ENCODE measurements around the gene FGF18. TPM values are rescaled to one million over a fixed set of nuclear protein-coding genes. Genes with fewer than 3 reads are reported as not detected.
"Not testable (repeated sequence)": the region's sequence is repeated elsewhere in the genome, so short reads cannot be mapped to it uniquely, and the experiment has no call there.

The FGF18 gene
- total RNA-seq, 3 donors from 2014 or later, result 0.16 to 1.6 (median 0.33) TPM

GRCh38 chr5:171397190-171397589, 22.3 kb upstream of the FGF18 start:
- no peak overlapping the region for H3K27ac ChIP-seq
- DNase-seq (ENCODE audit: low spot score in 2 of 2), result no peak
- intact Hi-C loops (cut with DNase I; ENCODE audit: low total_unique reads), result no loop called here
- TF ChIP-seq CTCF (IDR thresholded peaks at IDR 0.05) (no peak), POLR2A (IDR thresholded peaks at IDR 0.05) (no peak), POLR2AphosphoS5 (IDR thresholded peaks at IDR 0.05) (no peak)
- no peaks in the 10 kb centered on the region for H3K9me3 ChIP-seq
- H3K4me3 ChIP-seq, result no peak overlapping the region
- no peaks in the 10 kb centered on the region for H3K27me3 ChIP-seq
- no peaks in the 10 kb centered on the region for H3K4me1 ChIP-seq
- no peaks in the 10 kb centered on the region for H3K36me3 ChIP-seq

GRCh38 chr5:171397599-171397998, 21.8 kb upstream of the FGF18 start:
- intact Hi-C loops (cut with DNase I; ENCODE audit: low total_unique reads), result no loop called here
- Histone ChIP-seq H3K9me3 (no peaks in the 10 kb centered on the region), H3K27ac (no peak overlapping the region), H3K36me3 (no peaks in the 10 kb centered on the region), H3K27me3 (no peaks in the 10 kb centered on the region), H3K4me3 (no peak overlapping the region), H3K4me1 (no peaks in the 10 kb centered on the region)
- TF ChIP-seq POLR2A (IDR thresholded peaks at IDR 0.05) (no peak), POLR2AphosphoS5 (IDR thresholded peaks at IDR 0.05) (no peak), CTCF (IDR thresholded peaks at IDR 0.05) (no peak)
- DNase-seq (ENCODE audit: low spot score in 2 of 2), result no peak

GRCh38 chr5:171398660-171399059, 20.8 kb upstream of the FGF18 start:
- H3K9me3 ChIP-seq; H3K27ac ChIP-seq; H3K4me1 ChIP-seq; H3K27me3 ChIP-seq; intact Hi-C loops (cut with DNase I; ENCODE audit: low total_unique reads); H3K36me3 ChIP-seq; H3K4me3 ChIP-seq; DNase-seq (ENCODE audit: low spot score in 2 of 2): not testable (repeated sequence)

- Histone ChIP-seq H3K9me3 (no peaks in the 10 kb centered on the region), H3K4me1 (no peaks in the 10 kb centered on the region), H3K27ac (no peak overlapping the region), H3K36me3 (no peaks in the 10 kb centered on the region), H3K27me3 (no peaks in the 10 kb centered on the region), H3K4me3 (no peak overlapping the region)
- DNase-seq (ENCODE audit: low spot score in 2 of 2), result no peak
- intact Hi-C loops (cut with DNase I; ENCODE audit: low total_unique reads), result no loop called here
- TF ChIP-seq CTCF (IDR thresholded peaks at IDR 0.05), result no peak
- TF ChIP-seq POLR2AphosphoS5 (IDR thresholded peaks at IDR 0.05), result no peak
- no peak for TF ChIP-seq POLR2A (IDR thresholded peaks at IDR 0.05)
Measured at GRCh38 chr5:171400169-171400568, 19.3 kb upstream of the FGF18 start.

GRCh38 chr5:171401167-171401947, 18.1 kb upstream of the FGF18 start:
- peaks cover 4% of the 10 kb centered on the region for H3K36me3 ChIP-seq
- no peak overlapping the region for H3K4me3 ChIP-seq
- H3K4me1 ChIP-seq, result no peaks in the 10 kb centered on the region
- no peak overlapping the region for H3K27ac ChIP-seq
- intact Hi-C loops (cut with DNase I; ENCODE audit: low total_unique reads), result no loop called here
- no peak for DNase-seq (ENCODE audit: low spot score in 2 of 2)
- H3K9me3 ChIP-seq, result no peaks in the 10 kb centered on the region
- no peaks in the 10 kb centered on the region for H3K27me3 ChIP-seq
- TF ChIP-seq POLR2A (IDR thresholded peaks at IDR 0.05) (no peak), POLR2AphosphoS5 (IDR thresholded peaks at IDR 0.05) (no peak), CTCF (IDR thresholded peaks at IDR 0.05) (no peak)

GRCh38 chr5:171402751-171403150, 16.7 kb upstream of the FGF18 start:
- H3K4me3 ChIP-seq; H3K9me3 ChIP-seq; H3K4me1 ChIP-seq; H3K27ac ChIP-seq; H3K36me3 ChIP-seq; DNase-seq (ENCODE audit: low spot score in 2 of 2); intact Hi-C loops (cut with DNase I; ENCODE audit: low total_unique reads); H3K27me3 ChIP-seq: not testable (repeated sequence)
